B cell (primary cell): ENCODE measurements around the gene FNDC10. TPM values are rescaled to one million over a fixed set of nuclear protein-coding genes. Genes with fewer than 3 reads are reported as not detected.
"Not testable (repeated sequence)": the region's sequence is repeated elsewhere in the genome, so short reads cannot be mapped to it uniquely, and the experiment has no call there.

Experiments
- ATAC-seq: fragments of 200-7000 bp; cut with Tn5 transposase; one replicate; pipeline ENCODE4 v1.10.0; 2021; ENCODE audit warnings: low read depth, mild to moderate bottlenecking, moderate number of reproducible peaks, moderate library complexity
- CTCF ChIA-PET: fragments of 350-600 bp; sonication (Branson Sonifier 250); formaldehyde crosslinking; loops from one replicate; lab custom pipeline; 2021; ENCODE audit warnings: antibody characterized with exemption, inconsistent platforms; lab: Charles Lee
- POLR2A ChIA-PET: fragments of 350-600 bp; sonication (Branson Sonifier 250); formaldehyde crosslinking; loops from one replicate; lab custom pipeline; 2021; ENCODE audit warnings: antibody characterized with exemption; lab: Charles Lee
- DNase-seq: peaks from one replicate; pipeline ENCODE4 v3.0.0; 2013
- H2AFZ ChIP-seq: 2 replicates; pipeline ENCODE4 v1.6.1; 2012; ENCODE audit warnings: mild to moderate bottlenecking, low read depth, low read length; ENCODE audit not compliant: insufficient read depth, poor library complexity, severe bottlenecking
- H3K27ac ChIP-seq, 2 donors: 1 replicate in 1 of 2; 2 replicates in 1 of 2; pipeline ENCODE4 v1.5.1; 2012 to 2013; ENCODE audit warnings: low read length in 2 of 2, mild to moderate bottlenecking in 2 of 2, moderate library complexity in 1 of 2
- H3K27me3 ChIP-seq, 4 experiments: fragments of 200-600 bp in 1 of 4; sonication (generic) in 1 of 4; replicated peaks in 1 of 4; 1 replicate in 2 of 4; 2 replicates in 2 of 4; pipeline versions ENCODE4 v1.6.1 to v1.7.0; 2013 to 2016; ENCODE audit warnings: low read length in 3 of 4, mild to moderate bottlenecking in 2 of 4, mixed read lengths in 1 of 4, moderate library complexity in 1 of 4; ENCODE audit not compliant: insufficient read depth in 4 of 4, control insufficient read depth in 3 of 4; ENCODE audit errors: control extremely low read depth in 1 of 4
- H3K36me3 ChIP-seq, 2 experiments: replicated peaks in 1 of 2; 1 replicate in 1 of 2; 2 replicates in 1 of 2; pipeline versions ENCODE4 v1.6.1 to v1.7.1; 2013; ENCODE audit warnings: low read length in 1 of 2; ENCODE audit not compliant: insufficient read depth in 2 of 2, control insufficient read depth in 1 of 2; ENCODE audit errors: control extremely low read depth in 1 of 2, extremely low read depth in 1 of 2
- H3K4me1 ChIP-seq, 2 donors: fragments of 200-600 bp in 1 of 2; sonication (generic) in 1 of 2; 1 replicate in 1 of 2; 2 replicates in 1 of 2; pipeline versions ENCODE4 v1.5.1 to v1.6.1; 2013 to 2017; ENCODE audit warnings: low read length in 2 of 2; ENCODE audit not compliant: control insufficient read depth in 2 of 2, insufficient read depth in 2 of 2
- H3K4me2 ChIP-seq: replicated peaks from 2 replicates; pipeline ENCODE3; 2012; ENCODE audit warnings: mild to moderate bottlenecking, low read depth, low read length; ENCODE audit not compliant: poor library complexity, severe bottlenecking
- H3K4me3 ChIP-seq, 5 experiments: fragments of 200-600 bp in 1 of 5; sonication (generic) in 1 of 5; 1 replicate in 3 of 5; 2 replicates in 2 of 5; pipeline versions ENCODE4 v1.5.1 to v1.7.0; 2011 to 2016; ENCODE audit warnings: low read length in 4 of 5, mild to moderate bottlenecking in 4 of 5, low read depth in 2 of 5, control low read depth in 1 of 5, moderate library complexity in 1 of 5; ENCODE audit not compliant: insufficient read depth in 1 of 5; ENCODE audit errors: control extremely low read depth in 1 of 5, extremely low read depth in 1 of 5
- H3K79me2 ChIP-seq: fragments of 200-600 bp; sonication (generic); one replicate; pipeline ENCODE4 v1.6.0; 2016; ENCODE audit warnings: low read length; ENCODE audit not compliant: control insufficient read depth, insufficient read depth
- H3K9ac ChIP-seq: fragments of 200-600 bp; sonication (generic); 2 replicates; pipeline ENCODE4 v1.6.1; 2017; ENCODE audit warnings: mild to moderate bottlenecking, low read length, moderate library complexity
- H3K9me3 ChIP-seq, 3 donors: one replicate each; pipeline versions ENCODE4 v1.6.1 to v1.7.1; 2013; ENCODE audit warnings: low read length in 2 of 3; ENCODE audit not compliant: control insufficient read depth in 2 of 3, insufficient read depth in 1 of 3; ENCODE audit errors: control extremely low read depth in 1 of 3
- H4K20me1 ChIP-seq: 2 replicates; pipeline ENCODE4 v1.6.0; 2012; ENCODE audit warnings: mild to moderate bottlenecking, low read length; ENCODE audit not compliant: insufficient read depth, control insufficient read depth, poor library complexity, severe bottlenecking
- H3K27ac Mint-ChIP-seq: one replicate; pipeline ENCODE4 v1.8.0; 2021; ENCODE audit warnings: mixed read lengths
- H3K27me3 Mint-ChIP-seq: one replicate; pipeline ENCODE4 v1.8.0; 2021; ENCODE audit warnings: mixed read lengths
- H3K4me1 Mint-ChIP-seq: one replicate; pipeline ENCODE4 v1.8.0; 2021; ENCODE audit warnings: mixed read lengths
- H3K4me3 Mint-ChIP-seq: one replicate; pipeline ENCODE4 v1.8.0; 2021; ENCODE audit warnings: mixed read lengths
- H3K9me3 Mint-ChIP-seq: one replicate; pipeline ENCODE4 v1.8.0; 2022; ENCODE audit warnings: mixed read lengths; ENCODE audit not compliant: insufficient read depth
- EZH2 ChIP-seq: IDR thresholded peaks from 2 replicates; pipeline ENCODE4 v1.6.1; 2012; ENCODE audit warnings: borderline replicate concordance, low read depth, mild to moderate bottlenecking, moderate library complexity, low read length; ENCODE audit not compliant: insufficient read depth, poor library complexity, severe bottlenecking
- WGBS: methylation state at CpG from one replicate; pipeline ENCODE4 v1.1.5; 2013; ENCODE audit warnings: missing lambda C conversion rate; ENCODE audit not compliant: insufficient coverage; 5-methylcytosine and 5-hydroxymethylcytosine counted together
- intact Hi-C: fragments of 100-400 bp; cut with micrococcal nuclease; formaldehyde crosslinking; loops from one replicate; pipeline ENCODE4 v1.10.0; 2022
- polyA plus RNA-seq: library from polyadenylated mRNA; depleted of rRNA; stranded (reverse); fragments of >200 nt; gene quantifications from 2 replicates; pipeline ENCODE4 v1.2.3, GENCODE V29; 2012
- total RNA-seq, 2 donors: library from RNA; stranded (reverse); fragments of 120-200 nt in 1 of 2; gene quantifications; 1 replicate in 1 of 2; 2 replicates in 1 of 2; pipeline versions ENCODE4 v1.2.3 to v1.2.4, GENCODE V29; 2013 to 2022
- TF ChIP-seq, protein P1 (sequence below): fragments of 200-600 bp; IDR thresholded peaks from one replicate; pipeline ENCODE4 v1.8.0; 2022; ENCODE audit warnings: antibody characterized with exemption, mild to moderate bottlenecking

FNDC10 gene
- total and polyA plus RNA-seq, 2 donors (not counting 1 experiment from before 2014, with no cell fraction given), result 1.4 TPM

GRCh38 chr1:1633409-1633808, 33.5 kb upstream of the FNDC10 start:
- H3K9me3 ChIP-seq, CTCF ChIA-PET, H3K79me2 ChIP-seq, H4K20me1 ChIP-seq, POLR2A ChIA-PET, H3K36me3 ChIP-seq, H3K4me3 ChIP-seq, intact Hi-C loops, H2AFZ ChIP-seq, H3K4me3 Mint-ChIP-seq, H3K9me3 Mint-ChIP-seq, H3K27ac Mint-ChIP-seq, H3K4me1 Mint-ChIP-seq, DNase-seq, H3K4me2 ChIP-seq, ATAC-seq, H3K27me3 Mint-ChIP-seq, H3K27ac ChIP-seq, H3K9ac ChIP-seq: not testable (repeated sequence)
- no CpG with 5 or more reads among the region's 35 CpGs for WGBS
- peaks cover 15 to 21% of the 10 kb centered on the region in 2 donors for H3K4me1 ChIP-seq
- peaks cover 0 to 13% (median 4%) of the 10 kb centered on the region in 4 experiments for H3K27me3 ChIP-seq

GRCh38 chr1:1631782-1632420, 32.0 kb upstream of the FNDC10 start, which contains the start of gene MMP23B:
Gene MMP23B, plus strand, starts transcription at chr1:1632173. Its CDS starts 46 bp downstream, at chr1:1632219.
- Histone ChIP-seq H4K20me1 (no peaks in the 10 kb centered on the region), H3K27ac (no peak within 1 kb of the TSS), H3K4me3 (no peak within 1 kb of the TSS), H3K79me2 (no peaks in the 10 kb centered on the region), H3K4me2 (peak within 1 kb of the TSS; percentile 92), H3K36me3 (peaks cover 0 to 4% of the 10 kb centered on the region in 2 experiments), H3K9me3 (peaks cover 0 to 8% (median 0%) of the 10 kb centered on the region in 3 donors), H2AFZ (no peak within 1 kb of the TSS), H3K27me3 (peaks cover 0 to 13% (median 4%) of the 10 kb centered on the region in 4 experiments), H3K9ac (peak within 1 kb of the TSS; percentile 51), H3K4me1 (peaks cover 15 to 21% of the 10 kb centered on the region in 2 donors)
- Mint-ChIP-seq H3K4me1 (peaks cover 4% of the 10 kb centered on the region), H3K27ac (peak within 1 kb of the TSS; percentile 61), H3K27me3 (peaks cover 3% of the 10 kb centered on the region), H3K4me3 (peak within 1 kb of the TSS; percentile 67), H3K9me3 (no peaks in the 10 kb centered on the region)
- WGBS, result 6% methylated on average over 43 of the region's 48 CpGs
- POLR2A ChIA-PET, result interaction anchor here (0.7 kb wide), 2 partner anchors 39 to 115 kb away, joined by 4 read pairs; no protein-coding TSS in a partner anchor
- DNase-seq (peak; percentile 50), ATAC-seq (no peak)
- TF ChIP-seq EZH2, result peak; percentile 91
- TF ChIP-seq, protein P1, sequence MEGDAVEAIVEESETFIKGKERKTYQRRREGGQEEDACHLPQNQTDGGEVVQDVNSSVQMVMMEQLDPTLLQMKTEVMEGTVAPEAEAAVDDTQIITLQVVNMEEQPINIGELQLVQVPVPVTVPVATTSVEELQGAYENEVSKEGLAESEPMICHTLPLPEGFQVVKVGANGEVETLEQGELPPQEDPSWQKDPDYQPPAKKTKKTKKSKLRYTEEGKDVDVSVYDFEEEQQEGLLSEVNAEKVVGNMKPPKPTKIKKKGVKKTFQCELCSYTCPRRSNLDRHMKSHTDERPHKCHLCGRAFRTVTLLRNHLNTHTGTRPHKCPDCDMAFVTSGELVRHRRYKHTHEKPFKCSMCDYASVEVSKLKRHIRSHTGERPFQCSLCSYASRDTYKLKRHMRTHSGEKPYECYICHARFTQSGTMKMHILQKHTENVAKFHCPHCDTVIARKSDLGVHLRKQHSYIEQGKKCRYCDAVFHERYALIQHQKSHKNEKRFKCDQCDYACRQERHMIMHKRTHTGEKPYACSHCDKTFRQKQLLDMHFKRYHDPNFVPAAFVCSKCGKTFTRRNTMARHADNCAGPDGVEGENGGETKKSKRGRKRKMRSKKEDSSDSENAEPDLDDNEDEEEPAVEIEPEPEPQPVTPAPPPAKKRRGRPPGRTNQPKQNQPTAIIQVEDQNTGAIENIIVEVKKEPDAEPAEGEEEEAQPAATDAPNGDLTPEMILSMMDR, result no peak
- intact Hi-C loops, result loop anchor here (2.0 kb wide), 1 partner anchor 17 kb away; the partner anchor contains the start of gene MIB2
- CTCF ChIA-PET, result no interaction called here
